GM21737 (cell line): Measurements from ENCODE around the gene TRAF2.
"Not testable (repeated sequence)": the region's sequence is repeated elsewhere in the genome, so short reads cannot be mapped to it uniquely, and the experiment has no call there.

Source experiments
- ATAC-seq: cut with Tn5 transposase; IDR thresholded peaks from one replicate; pipeline ENCODE4 v1.9.1; 2021; ENCODE audit warnings: mild to moderate bottlenecking, moderate library complexity; ENCODE audit not compliant: unreplicated experiment

The TRAF2 gene, protein sequence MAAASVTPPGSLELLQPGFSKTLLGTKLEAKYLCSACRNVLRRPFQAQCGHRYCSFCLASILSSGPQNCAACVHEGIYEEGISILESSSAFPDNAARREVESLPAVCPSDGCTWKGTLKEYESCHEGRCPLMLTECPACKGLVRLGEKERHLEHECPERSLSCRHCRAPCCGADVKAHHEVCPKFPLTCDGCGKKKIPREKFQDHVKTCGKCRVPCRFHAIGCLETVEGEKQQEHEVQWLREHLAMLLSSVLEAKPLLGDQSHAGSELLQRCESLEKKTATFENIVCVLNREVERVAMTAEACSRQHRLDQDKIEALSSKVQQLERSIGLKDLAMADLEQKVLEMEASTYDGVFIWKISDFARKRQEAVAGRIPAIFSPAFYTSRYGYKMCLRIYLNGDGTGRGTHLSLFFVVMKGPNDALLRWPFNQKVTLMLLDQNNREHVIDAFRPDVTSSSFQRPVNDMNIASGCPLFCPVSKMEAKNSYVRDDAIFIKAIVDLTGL

DNA sequence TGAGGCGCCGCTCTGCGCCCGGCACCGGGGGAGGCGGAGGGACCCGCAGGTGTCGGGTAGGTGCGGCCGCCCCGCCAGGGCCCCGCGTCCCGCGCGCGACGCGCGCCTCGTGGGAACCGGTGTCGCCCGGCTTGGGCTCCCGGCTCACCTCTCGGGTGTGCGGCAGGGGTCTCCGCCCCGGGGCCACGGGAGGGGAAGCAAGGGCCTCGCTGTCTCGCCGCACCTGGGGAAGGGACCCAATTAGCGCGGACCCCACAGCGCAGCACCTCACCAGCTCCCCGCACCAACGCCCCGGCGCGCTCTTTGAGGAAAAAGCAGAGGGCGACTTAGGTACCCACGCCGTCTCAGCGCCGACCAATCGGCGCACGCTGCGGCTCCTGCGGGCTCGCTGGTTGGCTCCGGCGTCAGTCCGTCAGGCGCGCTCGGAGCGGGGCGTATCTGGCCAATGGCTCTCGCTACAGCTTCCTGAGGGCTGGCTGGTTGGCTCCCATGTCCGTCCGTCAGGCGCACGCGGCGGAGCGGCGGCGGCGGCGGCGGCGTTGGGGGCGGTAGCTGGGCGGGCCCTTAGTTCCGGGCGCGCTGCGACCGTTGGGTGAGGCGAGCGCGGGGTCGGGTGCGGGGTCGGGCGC lies at the start of gene TRAF2:
TSS of gene TRAF2 (plus strand) at position 567 of the 629 bp plus-strand sequence. CDS start 12,225 bp downstream, outside the sequence.
- peak; percentile 75 for ATAC-seq

DNA sequence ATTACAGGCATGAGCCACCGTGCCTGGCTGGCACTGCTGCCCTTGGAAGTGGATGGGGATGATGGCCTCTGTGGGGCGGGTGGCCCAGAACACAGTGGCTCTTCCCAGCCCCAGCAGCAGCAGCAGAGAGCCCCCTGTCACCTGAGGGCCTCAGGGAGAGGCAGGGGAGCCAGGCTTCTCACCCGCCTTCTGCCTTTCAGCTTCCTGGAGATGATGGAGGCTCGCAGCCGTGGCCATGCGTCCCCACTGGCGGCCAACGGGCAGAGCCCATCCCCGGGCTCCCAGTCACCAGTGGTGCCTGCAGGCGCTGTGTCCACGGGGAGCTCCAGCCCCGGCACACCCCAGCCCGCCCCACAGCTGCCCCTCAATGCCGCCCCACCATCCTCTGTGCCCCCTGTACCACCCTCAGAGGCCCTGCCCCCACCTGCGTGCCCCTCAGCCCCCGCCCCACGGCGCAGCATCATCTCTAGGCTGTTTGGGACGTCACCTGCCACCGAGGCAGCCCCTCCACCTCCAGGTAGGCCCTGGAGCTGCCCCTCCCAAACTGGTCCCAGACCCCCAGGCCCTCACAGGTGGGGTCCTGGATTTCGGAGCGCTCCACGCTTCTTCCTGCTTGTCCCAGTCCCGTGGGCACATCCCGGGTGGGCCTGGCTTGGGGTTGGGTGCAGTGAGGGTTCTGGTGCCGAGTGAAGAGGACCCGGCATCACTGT lies 49.0 kb upstream of the TRAF2 start:
- no peak for ATAC-seq

DNA sequence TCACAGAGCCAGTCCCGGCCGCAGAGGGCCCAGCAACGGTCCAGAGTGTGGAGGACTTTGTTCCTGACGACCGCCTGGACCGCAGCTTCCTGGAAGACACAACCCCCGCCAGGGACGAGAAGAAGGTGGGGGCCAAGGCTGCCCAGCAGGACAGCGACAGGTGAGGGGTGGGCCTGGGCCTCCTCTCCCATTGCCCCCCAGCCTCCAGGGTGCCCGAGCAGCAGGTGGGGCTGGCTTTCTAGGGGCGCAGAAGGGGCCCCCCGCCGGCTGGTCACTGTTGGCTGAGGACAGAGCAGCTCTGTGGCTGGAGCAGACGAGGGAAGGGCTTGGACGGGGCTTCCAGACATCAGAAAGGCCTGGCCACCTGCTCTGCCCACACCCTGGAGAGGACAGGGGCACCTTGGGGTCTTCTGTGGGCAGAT lies 48.4 kb upstream of the TRAF2 start:
- ATAC-seq, result not testable (repeated sequence)

DNA sequence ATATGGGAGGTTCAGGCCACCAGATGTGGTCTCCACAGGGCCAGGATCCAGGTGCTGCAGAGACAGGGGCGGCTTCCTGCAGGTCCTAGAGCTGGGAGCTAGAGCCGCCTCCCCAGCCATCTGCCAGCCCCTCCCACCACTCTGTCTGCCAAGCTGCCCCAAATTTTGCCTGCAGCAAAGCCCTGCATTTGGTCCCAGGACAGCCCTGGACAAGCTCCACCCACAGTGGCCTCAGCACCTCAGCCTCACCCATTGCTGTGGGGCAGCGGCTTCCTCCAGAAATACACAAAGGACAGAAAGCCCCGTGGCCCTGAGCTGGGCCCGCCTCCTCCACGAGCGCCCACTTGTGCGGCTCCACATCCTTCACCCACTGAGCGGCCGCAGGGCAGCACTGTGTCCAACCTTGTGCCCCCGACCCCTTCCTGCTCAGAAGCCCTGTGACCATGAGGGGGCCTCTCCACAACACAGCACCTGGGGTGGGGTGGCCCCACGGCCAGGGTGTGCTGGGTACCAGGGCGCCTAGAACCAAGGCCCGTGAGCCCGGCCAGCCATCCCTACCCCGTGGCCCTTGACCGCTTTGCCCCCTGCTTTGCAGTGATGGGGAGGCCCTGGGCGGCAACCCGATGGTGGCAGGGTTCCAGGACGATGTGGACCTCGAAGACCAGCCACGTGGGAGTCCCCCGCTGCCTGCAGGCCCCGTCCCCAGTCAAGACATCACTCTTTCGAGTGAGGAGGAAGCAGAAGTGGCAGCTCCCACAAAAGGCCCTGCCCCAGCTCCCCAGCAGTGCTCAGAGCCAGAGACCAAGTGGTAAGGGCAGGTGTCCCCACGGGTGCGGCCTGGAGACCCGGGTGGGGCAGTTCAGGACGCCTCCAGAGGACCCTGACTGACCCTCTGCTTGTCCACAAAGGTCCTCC lies 47.7 kb upstream of the TRAF2 start:
- no peak for ATAC-seq

DNA sequence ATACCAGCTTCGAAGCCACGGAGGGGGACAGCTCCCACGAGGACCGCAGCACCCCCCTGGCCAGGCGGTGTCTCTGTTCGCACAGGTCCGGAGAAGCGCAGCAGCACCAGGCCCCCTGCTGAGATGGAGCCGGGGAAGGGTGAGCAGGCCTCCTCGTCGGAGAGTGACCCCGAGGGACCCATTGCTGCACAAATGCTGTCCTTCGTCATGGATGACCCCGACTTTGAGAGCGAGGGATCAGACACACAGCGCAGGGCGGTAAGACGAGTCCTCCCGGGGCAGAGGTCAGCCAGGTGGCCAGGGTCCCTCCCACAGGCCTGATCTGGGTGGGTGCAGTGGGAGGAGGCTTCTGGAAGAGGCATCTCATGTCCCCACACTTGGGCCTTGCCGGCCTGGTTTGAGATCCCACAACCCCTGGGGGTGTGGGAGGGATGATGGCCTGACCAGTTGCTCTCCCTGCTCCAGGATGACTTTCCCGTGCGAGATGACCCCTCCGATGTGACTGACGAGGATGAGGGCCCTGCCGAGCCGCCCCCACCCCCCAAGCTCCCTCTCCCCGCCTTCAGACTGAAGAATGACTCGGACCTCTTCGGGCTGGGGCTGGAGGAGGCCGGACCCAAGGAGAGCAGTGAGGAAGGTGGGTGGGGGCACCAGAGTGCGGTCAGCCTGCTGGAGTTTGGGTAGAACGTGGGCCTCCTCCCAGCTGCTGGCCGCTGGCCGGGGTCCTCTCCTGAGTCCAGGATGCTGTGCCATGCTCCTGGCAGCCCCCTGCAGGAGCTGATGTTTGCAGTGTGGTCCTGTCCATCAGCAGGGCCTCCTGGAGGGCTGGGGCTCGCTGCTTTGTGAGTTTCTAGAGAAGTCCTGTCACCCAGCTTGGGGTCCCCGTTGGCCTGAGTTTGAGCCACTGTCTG lies 46.8 kb upstream of the TRAF2 start:
- ATAC-seq, result no peak

DNA sequence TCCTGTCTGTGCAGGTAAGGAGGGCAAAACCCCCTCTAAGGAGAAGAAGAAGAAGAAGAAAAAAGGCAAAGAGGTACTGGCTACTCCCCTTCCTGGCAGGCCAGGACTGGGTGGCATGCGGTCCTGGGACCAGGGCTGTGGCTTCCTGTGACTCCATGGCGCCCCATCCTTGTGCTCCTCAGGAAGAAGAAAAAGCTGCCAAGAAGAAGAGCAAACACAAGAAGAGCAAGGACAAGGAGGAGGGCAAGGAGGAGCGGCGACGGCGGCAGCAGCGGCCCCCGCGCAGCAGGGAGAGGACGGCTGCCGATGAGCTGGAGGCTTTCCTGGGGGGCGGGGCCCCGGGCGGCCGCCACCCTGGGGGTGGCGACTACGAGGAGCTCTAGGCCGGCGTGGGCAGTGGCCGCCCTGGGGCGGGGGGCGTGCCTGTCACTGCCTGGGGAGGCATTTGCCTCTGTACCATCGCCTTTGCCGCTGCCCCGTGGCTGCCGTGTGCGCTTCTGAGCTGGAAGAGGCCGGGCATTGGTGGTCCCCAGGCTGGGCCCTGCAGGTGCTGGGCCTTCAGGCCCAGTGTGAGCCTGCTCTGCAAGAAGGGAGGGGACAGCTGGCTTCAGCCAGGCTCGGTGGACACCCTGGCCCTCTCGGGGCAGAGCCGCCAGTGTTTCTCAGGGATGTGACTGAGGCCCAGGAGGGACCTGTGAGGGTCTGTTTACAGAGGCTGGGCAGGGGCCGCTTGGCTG lies 46.0 kb upstream of the TRAF2 start:
- no peak for ATAC-seq

DNA sequence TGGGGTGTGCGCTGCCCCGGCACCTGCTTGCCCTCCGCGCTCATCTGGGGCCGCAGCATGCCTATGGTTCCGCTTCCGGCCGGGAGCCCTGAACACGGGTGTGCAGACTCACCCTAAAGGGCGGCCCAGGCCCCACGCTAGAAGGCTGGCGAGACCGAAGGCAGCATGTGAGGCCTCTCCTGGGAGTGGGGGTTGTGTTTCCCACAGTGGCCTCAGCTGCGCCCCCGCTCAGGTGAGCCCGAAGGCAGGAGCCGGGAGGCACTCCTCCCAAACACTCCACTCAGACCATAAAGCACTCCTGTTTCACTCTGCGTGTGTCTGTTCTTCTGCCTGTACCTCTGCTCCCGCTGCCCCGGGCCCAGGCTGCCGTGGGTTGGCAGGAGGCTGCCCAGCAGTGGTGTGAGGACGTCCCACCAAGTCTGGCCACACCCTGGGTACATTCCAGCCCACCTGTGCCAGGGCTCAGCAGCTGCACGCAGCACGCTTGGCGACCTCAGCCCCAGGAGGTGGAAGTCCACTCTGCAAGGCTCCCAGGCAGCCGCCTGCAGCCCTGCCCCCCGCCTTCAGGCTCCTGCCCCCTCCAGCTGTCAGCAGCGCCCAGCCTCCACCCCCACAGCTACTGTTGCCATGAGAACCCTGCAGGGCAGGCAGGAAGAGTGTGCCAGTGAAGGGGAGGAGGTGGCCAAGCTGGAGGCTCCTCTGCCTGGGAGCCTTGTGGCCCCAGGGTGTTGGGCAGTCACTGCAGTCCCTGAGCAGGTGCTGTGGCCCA lies 45.3 kb upstream of the TRAF2 start:
- no peak for ATAC-seq

DNA sequence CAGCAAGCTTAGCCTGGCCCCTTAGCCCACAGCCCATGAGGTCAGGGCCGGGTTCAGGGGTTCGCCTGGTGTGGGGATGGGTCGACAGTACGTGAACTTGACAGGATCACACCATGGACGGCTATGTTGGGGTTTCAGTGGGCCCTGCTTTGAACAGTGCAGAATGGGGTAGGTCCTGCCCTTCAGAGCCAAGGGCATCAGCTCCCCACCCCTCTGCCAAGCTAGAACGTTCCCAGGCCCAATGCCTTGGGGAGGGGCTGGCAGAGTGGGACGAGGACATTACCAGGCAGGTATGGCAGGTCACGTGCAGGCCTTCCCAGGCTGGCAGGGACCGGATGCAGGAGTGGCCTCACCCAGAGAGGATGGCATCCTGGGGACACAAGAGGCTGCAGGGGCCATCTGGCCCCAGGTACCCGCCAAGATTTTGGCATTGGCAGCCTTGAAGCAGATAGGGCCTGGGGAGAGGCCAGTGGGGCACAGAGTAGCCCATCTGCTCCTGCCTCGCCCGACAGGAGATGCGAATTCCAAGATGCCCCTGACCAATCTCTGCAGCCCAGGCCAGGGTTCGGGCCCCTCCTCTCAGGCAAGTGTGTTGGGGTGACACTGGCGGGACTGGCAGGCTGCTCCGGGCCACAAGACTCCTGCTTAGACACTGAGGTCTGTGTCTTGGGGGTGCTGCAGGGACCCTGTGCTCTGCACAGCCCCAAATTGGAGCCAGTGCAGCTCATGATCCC lies 44.5 kb upstream of the TRAF2 start:
- ATAC-seq, result not testable (repeated sequence)

DNA sequence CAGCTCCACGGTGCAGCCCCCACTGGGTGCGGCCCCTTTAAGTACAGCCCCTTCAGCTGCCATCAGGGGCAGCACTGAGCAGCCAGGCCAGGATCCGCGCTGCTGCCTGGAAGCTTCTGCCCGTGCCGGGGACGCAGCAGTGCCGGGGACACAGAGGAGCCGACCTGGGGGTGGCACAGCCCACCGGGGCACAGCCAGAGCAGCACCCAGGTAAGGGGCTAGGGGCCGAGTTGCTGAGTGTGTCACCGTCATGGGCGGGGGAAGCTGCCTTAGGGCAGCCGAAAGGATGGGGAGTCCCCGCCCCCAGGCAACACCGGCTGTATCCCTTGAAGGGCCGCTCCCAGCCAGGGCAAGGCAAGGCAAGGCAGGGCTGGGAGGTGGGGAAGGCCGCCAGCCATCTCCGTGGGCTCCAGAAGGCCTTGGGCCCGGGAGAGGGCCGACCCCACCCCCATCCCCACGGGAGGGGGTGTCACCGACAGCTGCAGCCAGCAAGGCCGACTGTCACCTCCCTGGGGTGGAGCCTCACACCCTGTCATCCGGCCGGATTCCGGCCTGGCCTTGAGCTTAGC lies 43.9 kb upstream of the TRAF2 start, which contains the start of gene AJM1:
TSS of gene AJM1 (plus strand) at position 99 of the 569 bp plus-strand sequence. CDS start 1,937 bp downstream, outside the sequence.
- peak; percentile 54 for ATAC-seq

DNA sequence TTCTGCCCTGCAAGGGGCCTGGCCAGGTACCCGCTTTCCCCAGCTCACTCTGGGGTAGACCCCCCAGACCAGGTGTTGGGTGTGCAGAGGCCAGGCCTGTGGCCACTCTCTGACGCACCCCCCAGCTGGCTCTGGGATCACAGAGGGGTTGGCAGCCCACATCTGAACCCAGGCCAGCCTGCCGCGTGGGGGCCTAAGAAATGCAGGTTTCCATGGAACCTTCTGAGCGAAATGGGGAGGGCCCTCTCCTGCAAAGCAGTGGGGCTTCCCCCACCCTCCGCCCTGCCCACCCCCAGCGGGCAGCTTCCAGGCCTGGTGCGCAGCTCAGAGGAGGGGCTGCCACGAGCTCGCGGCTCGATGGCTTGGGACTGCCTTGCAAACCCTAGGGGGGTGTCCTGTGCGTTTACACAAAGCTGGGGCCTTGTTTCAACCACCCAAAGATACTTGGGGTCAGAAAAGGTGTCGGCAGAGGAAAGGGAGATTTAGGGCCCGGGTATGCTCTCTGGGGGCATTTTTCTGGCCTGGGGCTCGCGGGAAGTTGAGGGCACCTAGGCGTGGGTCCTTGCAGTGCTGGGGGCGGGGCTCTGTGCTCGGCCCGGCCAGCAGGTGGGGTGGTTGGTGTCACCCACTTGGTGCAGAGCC lies 43.0 kb upstream of the TRAF2 start:
- not testable (repeated sequence) for ATAC-seq

DNA sequence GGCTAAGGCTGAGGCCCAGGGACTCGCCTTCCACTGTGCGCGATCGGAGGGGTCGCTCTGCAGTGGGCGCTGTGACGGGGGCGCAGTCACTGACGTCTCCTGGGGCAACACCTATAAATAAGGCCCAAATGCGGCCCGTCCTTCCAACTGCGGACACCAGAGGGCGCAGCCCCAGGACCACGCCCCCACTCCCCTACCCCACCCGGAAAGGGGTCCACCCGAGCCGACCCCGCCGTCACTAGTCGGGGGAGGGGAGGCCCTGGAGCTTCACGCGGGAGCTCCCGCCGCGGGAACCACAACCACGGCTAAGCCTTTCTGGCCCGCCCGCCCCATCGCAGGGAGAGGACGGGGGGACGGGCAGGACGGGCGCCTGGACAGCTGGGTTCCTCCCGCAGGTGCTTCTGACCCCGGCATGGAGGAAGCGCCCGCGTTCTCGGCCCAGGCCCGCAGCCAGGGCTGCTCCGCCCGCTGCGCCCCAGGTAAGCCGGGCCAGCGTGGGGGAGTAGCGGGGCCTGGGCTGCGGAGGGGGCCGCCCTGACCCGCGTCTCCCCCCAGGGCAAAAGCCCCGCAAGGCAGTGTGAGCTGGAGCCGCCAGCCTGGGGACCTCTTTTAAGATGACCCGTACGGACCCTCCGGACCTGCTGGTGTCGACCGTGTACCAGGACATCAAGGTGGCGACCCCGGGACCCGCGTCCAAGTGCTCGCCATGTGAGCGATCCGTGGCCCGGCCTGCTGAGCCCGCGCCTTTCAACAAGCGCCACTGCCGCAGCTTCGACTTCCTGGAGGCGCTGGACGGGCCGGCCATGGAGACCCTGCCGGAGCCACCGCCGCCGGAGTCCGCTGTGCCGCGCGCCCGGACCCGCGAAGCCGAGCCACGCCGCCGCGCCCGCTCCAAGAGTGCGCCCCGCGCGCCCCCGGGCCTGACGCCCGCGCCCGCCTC lies 42.2 kb upstream of the TRAF2 start:
- not testable (repeated sequence) for ATAC-seq

DNA sequence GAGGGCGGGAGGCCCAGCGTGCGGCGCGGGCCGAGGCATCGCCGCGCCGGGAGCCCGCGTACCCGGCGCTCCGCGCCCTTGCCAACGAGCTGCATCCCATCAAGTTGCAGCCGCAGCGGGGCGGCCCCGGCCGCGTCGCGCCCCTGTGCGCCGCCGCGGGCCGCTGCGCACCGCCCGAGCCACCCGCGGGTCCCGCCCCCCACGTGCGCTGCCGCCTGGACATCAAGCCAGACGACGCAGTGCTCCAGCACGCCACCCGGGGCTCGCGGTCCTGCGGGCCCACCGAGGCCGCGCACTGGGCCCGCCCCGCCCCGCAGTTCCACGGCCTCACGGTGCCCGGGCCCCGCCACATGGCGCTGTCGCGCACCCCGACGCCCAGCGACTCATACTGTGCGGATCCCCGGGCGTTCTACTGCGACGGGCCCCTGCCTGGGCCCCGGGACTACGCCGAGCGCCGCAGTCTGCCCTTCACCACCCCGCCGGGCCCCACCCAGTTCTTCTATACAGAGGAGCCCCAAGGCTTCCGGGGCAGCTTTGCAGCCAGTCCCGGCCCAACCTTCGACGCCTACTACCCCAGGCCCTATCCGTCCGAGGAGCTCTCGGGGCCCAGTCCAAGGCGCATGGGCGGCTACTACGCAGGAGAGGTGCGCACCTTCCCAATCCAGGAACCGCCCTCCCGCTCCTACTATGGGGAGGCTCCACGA lies 41.4 kb upstream of the TRAF2 start:
- no peak for ATAC-seq

DNA sequence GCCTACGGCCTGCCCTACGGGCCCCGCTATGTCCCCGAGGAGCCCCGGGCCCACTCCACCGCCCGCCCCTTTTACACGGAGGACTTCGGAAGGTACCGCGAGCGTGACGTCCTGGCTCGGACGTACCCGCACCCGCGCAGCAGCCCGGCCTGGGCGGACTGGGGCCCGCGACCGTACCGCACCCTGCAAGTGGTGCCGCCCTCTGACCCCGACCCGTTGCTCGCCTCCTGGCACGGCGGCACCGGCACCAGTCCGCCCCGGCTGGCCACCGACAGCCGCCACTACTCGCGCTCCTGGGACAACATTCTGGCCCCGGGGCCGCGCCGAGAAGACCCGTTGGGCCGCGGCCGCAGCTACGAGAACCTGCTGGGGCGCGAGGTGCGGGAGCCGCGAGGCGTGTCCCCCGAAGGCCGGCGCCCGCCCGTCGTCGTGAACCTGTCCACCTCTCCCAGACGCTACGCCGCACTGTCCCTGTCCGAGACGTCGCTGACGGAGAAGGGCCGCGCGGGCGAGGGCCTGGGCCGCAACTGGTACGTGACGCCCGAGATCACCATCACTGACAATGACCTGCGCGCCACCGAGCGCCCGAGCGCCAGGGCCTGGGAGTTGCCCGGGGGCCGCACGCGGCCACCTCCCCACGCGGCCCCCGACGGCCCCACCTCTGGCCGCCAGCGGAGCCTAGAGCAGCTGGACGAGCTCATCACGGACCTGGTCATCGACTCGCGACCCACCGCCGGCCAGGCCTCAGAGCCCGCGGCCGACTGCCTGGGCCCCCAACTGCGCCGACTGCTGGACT lies 40.7 kb upstream of the TRAF2 start:
- no peak for ATAC-seq
